HG03575 (cell line): ENCODE data around the gene GATAD2A.
"Not testable (repeated sequence)": the region's sequence is repeated elsewhere in the genome, so short reads cannot be mapped to it uniquely, and the experiment has no call there.

Experiments
- ATAC-seq: cut with Tn5 transposase; IDR thresholded peaks from one replicate; pipeline ENCODE4 v1.9.1; 2021; ENCODE audit not compliant: unreplicated experiment, insufficient number of reproducible peaks, low FRiP score; ENCODE audit errors: extremely low read depth

The GATAD2A gene

DNA sequence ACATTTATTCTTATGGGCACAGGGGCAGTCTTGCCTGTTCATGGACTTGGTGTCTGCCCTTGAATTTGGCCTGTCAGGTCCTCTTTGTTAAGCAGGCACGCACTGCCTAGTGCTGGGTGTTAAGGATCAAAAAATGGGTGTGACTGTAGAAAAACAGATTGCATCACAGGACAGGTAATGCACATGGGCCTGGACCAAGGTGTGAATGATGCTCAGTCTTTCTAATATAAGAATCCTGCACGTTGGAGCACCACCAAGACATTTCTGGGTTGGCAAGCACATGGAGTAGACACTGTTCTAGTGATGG lies 33.7 kb downstream of the GATAD2A start:
- ATAC-seq = no peak

GRCh38 chr19:19443283-19443682 lies 37.8 kb downstream of the GATAD2A start:
- ATAC-seq = no peak

DNA sequence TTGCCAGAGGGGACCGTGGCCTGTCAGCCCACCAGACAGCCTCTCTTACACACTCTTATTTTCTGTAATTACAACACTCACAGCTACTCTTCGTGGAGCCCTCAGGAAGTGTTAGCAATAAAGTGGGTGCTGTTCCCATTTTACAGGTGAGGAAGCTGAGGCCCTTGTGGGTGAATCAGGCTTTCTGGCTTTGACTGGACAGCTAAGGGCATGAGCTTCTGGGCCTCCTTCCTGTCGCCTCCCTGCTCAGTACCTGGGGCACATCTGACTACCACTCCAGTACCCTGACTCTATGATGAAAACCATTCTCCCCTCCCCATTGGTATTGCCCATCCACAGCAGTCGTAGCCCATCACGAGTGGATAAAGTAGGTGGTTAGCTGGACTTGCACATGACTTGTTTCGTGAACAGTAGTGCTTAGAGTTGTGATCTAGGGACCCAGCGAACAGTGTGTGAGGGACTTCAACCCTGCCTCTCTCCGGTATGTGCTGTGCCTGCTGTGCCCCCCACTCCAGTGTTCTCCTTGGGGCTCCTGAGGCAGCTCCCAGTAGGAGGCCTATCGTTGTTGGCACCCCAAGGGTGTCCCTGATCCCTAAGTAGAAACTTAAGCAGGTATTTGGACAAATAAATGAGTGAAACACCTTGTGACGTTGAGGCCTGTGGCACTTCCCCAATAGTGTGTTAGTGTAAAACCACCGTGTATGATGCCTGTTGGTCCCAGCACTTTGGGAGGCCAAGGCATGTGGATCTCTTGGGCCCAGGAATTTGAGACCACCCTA lies 38.6 kb downstream of the GATAD2A start:
- ATAC-seq = no peak

- ATAC-seq = no peak
Observed at GRCh38 chr19:19444681-19445155, 39.2 kb downstream of the GATAD2A start.

DNA sequence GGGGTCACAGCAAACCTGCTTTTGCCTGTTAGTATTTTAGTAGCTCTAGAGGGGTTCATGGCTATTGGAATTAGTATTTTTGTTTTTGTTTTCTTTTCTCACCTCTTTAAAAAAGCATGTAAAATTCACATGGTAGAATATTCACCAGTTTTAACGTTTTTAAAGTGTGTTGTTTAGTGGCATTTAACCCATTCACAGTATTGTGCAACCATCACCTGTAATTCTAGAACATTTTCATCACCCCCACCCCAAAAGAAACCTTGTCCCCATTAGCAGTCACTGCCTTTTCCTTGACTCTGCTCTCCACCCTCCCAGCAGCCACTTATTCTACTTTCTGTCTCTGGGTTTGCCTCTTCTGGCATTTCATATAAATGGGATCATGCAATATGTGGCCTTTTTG lies 39.8 kb downstream of the GATAD2A start:
- ATAC-seq = no peak

GRCh38 chr19:19445911-19446361 lies 40.5 kb downstream of the GATAD2A start:
- ATAC-seq = no peak

GRCh38 chr19:19446655-19447437 lies 41.4 kb downstream of the GATAD2A start:
- no peak for ATAC-seq

- no peak for ATAC-seq
Observed at GRCh38 chr19:19447536-19448237, 42.2 kb downstream of the GATAD2A start.

GRCh38 chr19:19448238-19448544 lies 42.7 kb downstream of the GATAD2A start:
- no peak for ATAC-seq

- no peak for ATAC-seq
Observed at GRCh38 chr19:19451429-19452242, 46.2 kb downstream of the GATAD2A start.

- ATAC-seq = no peak
Observed at GRCh38 chr19:19452243-19453124, 47.0 kb downstream of the GATAD2A start.

DNA sequence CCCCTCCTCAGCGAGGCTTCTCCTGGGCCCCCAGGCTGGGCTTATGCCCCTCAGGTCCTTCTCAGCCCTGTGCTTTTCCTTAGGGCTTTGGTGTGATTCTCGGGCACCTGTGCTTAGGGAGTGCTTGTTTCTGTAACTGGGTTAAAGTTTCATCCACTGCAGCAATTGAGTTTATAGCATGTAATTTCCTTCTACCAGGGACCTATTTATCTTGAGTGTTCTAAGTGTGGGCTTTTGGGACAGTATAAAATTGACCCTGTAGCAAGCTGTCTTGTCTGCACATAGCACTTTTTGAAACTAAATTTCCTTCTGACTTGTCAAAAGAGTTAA lies 47.6 kb downstream of the GATAD2A start:
- no peak for ATAC-seq

- ATAC-seq = not testable (repeated sequence)
Observed at GRCh38 chr19:19455166-19455919, 49.9 kb downstream of the GATAD2A start.

GRCh38 chr19:19457671-19458070 lies 52.2 kb downstream of the GATAD2A start:
- no peak for ATAC-seq

- ATAC-seq = no peak
Observed at GRCh38 chr19:19458110-19458816, 52.8 kb downstream of the GATAD2A start.

DNA sequence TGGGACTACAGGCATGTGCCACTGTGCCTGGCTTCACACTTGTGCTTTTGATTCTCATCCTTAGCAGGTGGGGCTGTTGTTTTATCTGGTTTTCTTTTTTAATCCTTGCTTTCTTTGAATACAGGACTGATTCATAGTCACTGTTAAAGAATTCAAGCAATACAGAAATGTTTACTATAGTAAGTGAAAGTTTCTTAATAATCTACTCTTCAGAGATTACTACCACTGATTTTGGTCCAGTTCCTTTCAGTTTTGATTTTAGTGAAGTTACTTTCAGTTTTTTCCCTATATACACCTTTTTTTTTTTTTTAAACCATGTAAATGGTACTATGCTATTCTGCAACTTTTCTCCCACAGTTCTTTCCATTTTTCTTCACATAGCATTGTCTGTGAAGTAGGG lies 53.6 kb downstream of the GATAD2A start:
- no peak for ATAC-seq

DNA sequence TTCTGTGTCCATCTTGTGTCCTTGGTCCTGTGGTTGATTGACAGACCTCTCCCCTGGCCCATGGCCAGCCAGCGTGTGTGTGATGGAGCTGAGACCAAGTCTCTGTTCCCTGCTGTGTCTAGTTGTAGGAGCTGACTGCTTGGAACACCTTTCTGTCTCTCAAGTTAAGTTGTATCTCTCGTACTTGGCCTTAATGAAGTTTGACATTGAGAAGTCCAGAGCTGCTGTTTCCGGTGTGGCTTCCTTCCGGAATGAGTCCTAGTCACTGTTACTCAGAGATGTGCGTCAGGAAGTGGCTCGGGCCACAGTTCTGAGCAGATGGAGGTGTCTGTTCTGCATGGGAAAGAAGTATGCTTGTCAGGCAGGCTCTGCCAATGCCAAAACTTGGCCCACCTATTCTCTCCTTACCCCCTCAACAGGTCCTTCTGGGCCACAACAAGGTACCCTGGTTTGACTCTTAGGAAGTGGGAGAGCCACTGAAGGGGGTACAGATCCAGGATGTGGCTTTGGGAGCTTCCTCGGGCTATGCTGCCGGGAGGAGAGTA lies 54.3 kb downstream of the GATAD2A start:
- no peak for ATAC-seq
